ENCODE measurements around the gene HPSE2. TPM values are rescaled to one million over a fixed set of nuclear protein-coding genes. Genes with fewer than 3 reads are reported as not detected.

HPSE2 gene
- total and polyA plus RNA-seq, 2 of the 8 experiments (the other 6 are each of a cell fraction or from before 2014, with no cell fraction given) = 0.41 to 0.58 TPM

- 82% methylated on average over 1 of the region's 1 CpG; no CpG with 5 or more reads in 1 of the 2 experiments for WGBS, 2 experiments (ENCODE audit: extremely low coverage in 1 of 2, insufficient coverage in 1 of 2, insufficient read length in 1 of 2, insufficient replicate concordance in 2 of 2, low coverage in 1 of 2, low lambda C conversion rate in 2 of 2, missing lambda C conversion rate in 1 of 2)
- POLR2A ChIA-PET (ENCODE audit: partially characterized antibody) = no interaction called here
- no peak overlapping the region for H2BK20ac ChIP-seq (ENCODE audit: low read length)
- TF ChIP-seq RXRA (IDR thresholded peaks at IDR 0.05; ENCODE audit: insufficient read depth, low read depth, low read length) = no peak
- TF ChIP-seq POLR2A (IDR thresholded peaks at IDR 0.05; ENCODE audit: control extremely low read depth in 1 of 2, low read depth in 2 of 2, low read length in 2 of 2) = no peak
- no peak for TF ChIP-seq POU5F1 (IDR thresholded peaks at IDR 0.05; ENCODE audit: low read depth, low read length)
- TF ChIP-seq, protein P1, sequence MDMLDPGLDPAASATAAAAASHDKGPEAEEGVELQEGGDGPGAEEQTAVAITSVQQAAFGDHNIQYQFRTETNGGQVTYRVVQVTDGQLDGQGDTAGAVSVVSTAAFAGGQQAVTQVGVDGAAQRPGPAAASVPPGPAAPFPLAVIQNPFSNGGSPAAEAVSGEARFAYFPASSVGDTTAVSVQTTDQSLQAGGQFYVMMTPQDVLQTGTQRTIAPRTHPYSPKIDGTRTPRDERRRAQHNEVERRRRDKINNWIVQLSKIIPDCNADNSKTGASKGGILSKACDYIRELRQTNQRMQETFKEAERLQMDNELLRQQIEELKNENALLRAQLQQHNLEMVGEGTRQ (IDR thresholded peaks at IDR 0.05; ENCODE audit: low read length) = no peak
- TF ChIP-seq KDM1A (IDR thresholded peaks at IDR 0.05; ENCODE audit: borderline replicate concordance, low read length) = no peak
Observed at GRCh38 chr10:98881789-98882188, 353.9 kb downstream of the HPSE2 start.

More at GRCh38 chr10:98881789-98882188, 353.9 kb downstream of the HPSE2 start:
- Histone ChIP-seq H4K5ac (ENCODE audit: insufficient read length, low read depth, low read length) (no peak overlapping the region), H3K4me1 (replicated peaks in 1 of 4; ENCODE audit: control insufficient read depth in 3 of 4, insufficient read depth in 4 of 4, low read length in 3 of 4) (no peaks in the 10 kb centered on the region), H4K91ac (replicated peaks; ENCODE audit: insufficient read length, low read length) (no peak overlapping the region), H4K8ac (ENCODE audit: extremely low read depth, insufficient read depth, low read length) (no peak overlapping the region), H3K4me3 (ENCODE audit: extremely low read depth in 1 of 4, insufficient read depth in 2 of 4, low read depth in 3 of 4, low read length in 4 of 4) (no peak overlapping the region), H4K20me1 (replicated peaks in 1 of 2; ENCODE audit: control insufficient read depth in 1 of 2, insufficient read depth in 2 of 2, low read length in 2 of 2) (no peaks in the 10 kb centered on the region), H3K79me1 (ENCODE audit: low read depth, low read length) (no peaks in the 10 kb centered on the region), H3K27ac (ENCODE audit: low read depth, low read length) (no peak overlapping the region), H2AFZ (ENCODE audit: low read length) (0 out of 2 replicates have a peak overlapping the region, but pooled peaks have one; percentile 37), H2BK15ac (ENCODE audit: low read length) (no peak overlapping the region), H3K79me2 (ENCODE audit: control insufficient read depth in 1 of 2, insufficient read depth in 2 of 2, low read length in 2 of 2) (no peaks in the 10 kb centered on the region), H3K27me3 (replicated peaks in 1 of 4; ENCODE audit: control insufficient read depth in 3 of 4, extremely low read depth in 1 of 4, insufficient read depth in 3 of 4, low read length in 3 of 4) (no peaks in the 10 kb centered on the region), H3K56ac (replicated peaks; ENCODE audit: insufficient read length, low read depth, low read length) (no peak overlapping the region), H3K23me2 (ENCODE audit: low read depth, low read length) (no peaks in the 10 kb centered on the region), H3K14ac (ENCODE audit: insufficient read length) (no peak overlapping the region), H2BK5ac (ENCODE audit: low read depth, low read length) (no peak overlapping the region), H3K23ac (ENCODE audit: insufficient read length) (no peak overlapping the region), H2BK120ac (replicated peaks; ENCODE audit: low read depth, low read length) (no peak overlapping the region), H3K4ac (replicated peaks; ENCODE audit: insufficient read length, low read depth, low read length) (no peak overlapping the region), H2AK5ac (ENCODE audit: low read depth, low read length) (no peak overlapping the region), H3K36me3 (ENCODE audit: control insufficient read depth in 2 of 4, insufficient read depth in 4 of 4, low read length in 3 of 4) (no peaks in the 10 kb centered on the region), H3K9me3 (ENCODE audit: insufficient read depth in 2 of 2, low read depth in 1 of 2, low read length in 1 of 2) (no peaks in the 10 kb centered on the region), H3K9ac (replicated peaks in 1 of 4; ENCODE audit: extremely low read depth in 1 of 4, low read depth in 3 of 4, low read length in 3 of 4) (no peak overlapping the region), H2BK12ac (ENCODE audit: low read depth, low read length) (no peak overlapping the region), H3K18ac (ENCODE audit: extremely low read depth, low read length) (no peak overlapping the region), H3K4me2 (ENCODE audit: insufficient read depth in 1 of 2, low read depth in 2 of 2, low read length in 2 of 2) (no peak overlapping the region)
- CTCF ChIA-PET (ENCODE audit: partially characterized antibody) = interaction anchor here (0.8 kb wide), 1 partner anchor 453 kb away, joined by 4 read pairs; no protein-coding TSS in a partner anchor
- DNase-seq (ENCODE audit: low read depth in 1 of 2, low spot score in 2 of 2) = no peak
- FAIRE-seq = no peak

Measured in H1 (cell line).